ENCODE results near the gene SLC25A19.
"Not testable (repeated sequence)": the region's sequence is repeated elsewhere in the genome, so short reads cannot be mapped to it uniquely, and the experiment has no call there.

The SLC25A19 gene

DNA sequence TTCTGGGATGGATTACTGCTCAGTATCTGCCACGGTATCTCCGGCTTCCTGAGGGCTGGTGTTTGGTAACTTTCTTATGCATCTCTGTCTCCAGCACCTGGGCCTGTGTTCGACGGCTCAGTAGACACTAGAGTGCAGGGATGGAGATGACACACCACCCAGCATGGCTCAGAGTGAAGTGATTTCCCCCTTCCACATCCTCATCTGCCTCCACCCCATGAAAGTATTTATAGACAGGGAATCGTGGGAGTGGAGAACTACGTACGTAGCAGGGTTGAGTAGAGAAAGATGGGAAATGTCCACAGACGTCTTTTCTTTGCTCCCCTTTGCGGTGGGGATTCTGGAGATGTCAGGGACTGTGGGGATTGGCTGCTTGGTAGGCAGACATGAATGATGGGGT, 11.8 kb upstream of the SLC25A19 start:
- DNase-seq = no peak

DNA sequence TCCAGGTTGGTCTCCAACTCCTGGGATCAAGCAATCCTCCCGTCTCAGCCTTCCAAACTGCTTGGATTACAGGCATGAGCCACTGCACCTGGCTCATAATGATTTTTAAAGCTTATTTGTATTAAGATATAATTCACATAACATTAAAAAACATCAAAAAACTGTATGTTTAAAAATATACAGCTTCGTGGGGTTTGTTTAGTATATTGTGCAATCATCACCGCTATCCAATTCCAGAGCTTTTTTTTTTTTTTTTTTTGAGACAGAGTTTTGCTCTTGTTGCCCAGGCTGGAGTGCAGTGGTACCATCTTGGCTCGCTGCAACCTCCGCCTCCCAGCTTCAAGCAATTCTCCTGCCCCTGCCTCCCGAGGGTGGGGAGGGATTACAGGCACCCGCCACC, 11.0 kb upstream of the SLC25A19 start:
- DNase-seq = no peak

- no peak for DNase-seq
Measured at GRCh38 chr17:75295201-75296158, 6.2 kb upstream of the SLC25A19 start.

DNA sequence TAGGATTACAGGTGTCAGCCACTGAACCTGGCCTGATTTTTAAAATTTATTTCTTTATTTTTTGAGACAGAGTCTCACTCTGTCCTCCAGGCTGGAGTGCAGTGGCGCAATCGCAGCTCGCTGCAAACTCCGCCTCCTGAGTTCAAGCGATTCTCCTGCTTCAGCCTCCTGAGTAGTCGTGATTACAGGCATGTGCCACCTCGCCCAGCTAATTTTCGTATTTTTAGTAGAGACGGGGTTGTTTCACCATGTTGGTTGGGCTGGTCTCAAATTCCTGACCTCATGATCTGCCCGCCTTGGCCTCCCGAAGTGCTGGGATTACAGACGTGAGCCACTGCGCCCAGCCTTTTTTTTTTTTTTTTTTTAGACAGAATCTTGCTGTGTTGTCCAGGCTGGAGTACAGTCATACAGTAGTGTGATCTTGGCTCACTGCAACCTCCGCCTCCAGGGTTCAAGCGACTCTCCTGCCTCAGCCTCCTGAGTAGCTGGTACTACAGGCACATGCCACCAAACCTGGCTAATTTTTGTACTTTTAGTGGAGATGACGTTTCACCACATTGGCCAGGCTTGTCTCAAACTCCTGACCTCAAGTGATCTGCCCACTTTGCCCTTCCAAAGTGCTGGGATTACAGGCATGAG, 3.7 kb upstream of the SLC25A19 start:
- DNase-seq = not testable (repeated sequence)

- DNase-seq = peak; percentile 71 to 75
Measured at GRCh38 chr17:75289832-75290337, 652 bp upstream of the SLC25A19 start.

DNA sequence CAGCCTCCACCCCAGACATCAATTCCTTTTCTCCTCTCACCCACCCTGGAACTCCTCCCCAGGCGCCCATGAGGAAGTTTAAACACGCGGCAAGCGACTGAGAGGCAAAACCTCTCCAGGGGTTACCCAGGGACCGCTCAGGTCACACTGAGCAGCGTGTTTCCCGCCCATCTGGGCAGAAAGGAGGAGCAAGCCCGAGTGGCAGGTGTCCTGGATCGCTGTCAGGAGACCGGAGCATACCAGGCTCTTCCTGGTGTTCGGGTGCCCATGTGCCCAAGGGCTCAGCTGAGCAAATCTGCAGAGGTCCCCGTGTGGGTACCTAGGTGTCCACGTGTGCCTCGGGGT, 491 bp downstream of the SLC25A19 start:
- peak in 1 of 2 donors; percentile 46 for DNase-seq

DNA sequence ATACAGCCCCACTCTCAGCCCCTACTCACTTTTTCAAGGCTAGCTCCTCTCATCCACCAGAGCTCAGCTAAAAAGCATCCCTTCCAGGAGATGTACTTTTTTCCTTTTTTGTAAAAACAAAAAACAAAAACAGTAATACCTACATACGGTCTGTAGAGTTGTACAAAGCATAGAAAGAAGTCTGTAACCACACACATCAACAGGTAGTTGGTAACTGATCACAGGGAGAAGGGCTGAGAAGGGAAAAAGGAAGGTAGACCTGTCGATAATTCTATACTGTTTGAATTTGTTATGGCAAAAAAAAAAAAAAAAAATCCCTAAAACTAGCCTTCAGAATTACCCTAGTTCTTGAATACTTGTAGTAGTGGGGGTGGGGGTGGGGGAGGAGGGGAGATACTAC, 874 bp downstream of the SLC25A19 start:
- no peak for DNase-seq

- no peak for DNase-seq
Measured at GRCh38 chr17:75287221-75287620, 2.0 kb downstream of the SLC25A19 start.

DNA sequence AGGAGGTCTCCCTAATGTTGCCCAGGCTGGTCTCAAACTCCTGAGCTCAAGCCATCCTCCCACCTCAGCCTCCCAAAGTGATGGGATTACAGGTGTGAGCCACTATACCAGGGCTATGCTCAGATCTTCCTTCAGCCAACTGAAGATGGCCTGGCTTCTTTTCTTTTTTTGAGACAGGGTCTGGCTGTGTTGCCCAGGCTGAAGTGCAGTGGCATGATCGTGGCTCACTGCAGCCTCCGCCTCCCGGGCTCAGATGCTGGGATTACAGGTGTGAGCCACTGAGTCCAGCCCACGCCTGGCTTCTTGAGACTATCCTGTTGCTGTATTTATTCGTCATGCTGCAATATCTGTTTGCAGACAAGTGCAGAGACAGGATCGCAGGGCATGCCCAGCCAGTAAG, 4.1 kb downstream of the SLC25A19 start:
- no peak for DNase-seq

DNA sequence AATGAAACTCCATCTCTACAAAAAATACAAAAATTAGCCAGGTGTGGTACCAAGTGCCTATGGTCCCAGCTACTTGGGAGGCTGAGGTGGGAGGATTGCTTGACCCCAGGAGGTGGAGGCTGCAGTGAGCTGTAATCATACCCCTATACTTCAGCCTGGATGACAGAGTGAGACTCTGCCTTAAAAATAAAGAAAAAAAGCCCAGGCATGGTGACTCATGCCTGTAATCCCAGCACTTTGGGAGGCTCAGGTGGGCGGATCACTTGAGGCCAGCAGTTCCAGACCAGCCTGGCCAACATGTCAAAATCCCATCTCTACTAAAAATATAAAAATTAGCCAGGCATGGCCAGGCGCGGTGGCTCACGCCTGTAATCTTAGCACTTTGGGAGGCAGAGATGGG, 9.0 kb downstream of the SLC25A19 start:
- not testable (repeated sequence) for DNase-seq

DNA sequence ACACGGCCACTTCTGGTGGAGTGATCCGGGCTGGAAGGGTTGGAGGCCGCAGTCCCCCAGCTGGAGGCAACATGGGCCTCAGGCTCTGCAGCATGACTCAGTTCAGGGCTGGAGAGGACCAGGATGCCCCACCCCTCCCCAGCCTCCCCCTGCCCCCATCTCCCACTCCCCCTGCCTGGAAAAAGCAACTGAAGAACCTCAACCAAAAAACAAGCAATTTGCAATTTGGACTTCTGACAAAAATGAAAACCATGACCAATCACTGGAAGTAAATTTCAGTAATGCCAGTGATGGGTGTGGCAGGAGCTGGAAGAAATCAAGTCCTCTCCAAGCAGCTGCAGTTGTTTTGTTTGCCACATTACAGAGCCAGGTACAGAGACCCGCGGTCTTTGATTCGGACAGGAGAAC, 11.6 kb downstream of the SLC25A19 start:
- no peak for DNase-seq

DNA sequence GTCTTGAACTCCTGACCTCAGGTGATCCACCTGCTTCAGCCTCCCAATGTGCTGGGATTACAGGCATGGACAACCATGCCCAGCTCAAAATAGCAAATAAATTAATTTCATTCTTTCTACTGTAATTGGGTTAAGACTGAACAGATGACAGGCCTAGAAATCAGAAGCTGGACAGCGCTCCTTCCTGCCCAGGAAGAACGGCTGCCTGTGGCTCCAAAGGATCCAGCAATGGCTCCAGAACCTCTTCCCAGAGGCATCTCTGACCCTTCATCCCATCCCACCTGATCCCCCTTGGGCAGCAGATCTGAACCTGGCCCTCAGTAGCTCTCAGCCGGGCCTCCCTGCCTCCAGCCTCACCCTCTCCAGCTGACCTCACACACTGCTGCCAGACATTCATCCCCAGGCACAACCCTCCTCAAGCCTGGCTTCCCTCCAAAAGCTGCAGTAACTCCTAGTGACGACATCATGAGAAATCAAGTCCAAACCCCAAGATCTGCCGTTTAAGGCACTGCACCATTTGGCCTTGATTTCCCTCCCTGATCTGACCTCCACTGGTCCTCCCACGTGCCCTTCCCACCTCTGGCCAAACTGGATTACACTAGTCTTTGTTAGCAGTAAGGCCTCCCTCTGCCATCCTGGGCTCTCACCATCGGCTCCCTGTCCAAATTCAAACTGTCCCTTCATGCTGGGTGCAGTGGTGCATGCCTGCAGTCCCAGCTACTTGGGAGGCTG, 15.1 kb downstream of the SLC25A19 start:
- DNase-seq = no peak

- DNase-seq = no peak
Measured at GRCh38 chr17:75272848-75273184, 16.4 kb downstream of the SLC25A19 start.

DNA sequence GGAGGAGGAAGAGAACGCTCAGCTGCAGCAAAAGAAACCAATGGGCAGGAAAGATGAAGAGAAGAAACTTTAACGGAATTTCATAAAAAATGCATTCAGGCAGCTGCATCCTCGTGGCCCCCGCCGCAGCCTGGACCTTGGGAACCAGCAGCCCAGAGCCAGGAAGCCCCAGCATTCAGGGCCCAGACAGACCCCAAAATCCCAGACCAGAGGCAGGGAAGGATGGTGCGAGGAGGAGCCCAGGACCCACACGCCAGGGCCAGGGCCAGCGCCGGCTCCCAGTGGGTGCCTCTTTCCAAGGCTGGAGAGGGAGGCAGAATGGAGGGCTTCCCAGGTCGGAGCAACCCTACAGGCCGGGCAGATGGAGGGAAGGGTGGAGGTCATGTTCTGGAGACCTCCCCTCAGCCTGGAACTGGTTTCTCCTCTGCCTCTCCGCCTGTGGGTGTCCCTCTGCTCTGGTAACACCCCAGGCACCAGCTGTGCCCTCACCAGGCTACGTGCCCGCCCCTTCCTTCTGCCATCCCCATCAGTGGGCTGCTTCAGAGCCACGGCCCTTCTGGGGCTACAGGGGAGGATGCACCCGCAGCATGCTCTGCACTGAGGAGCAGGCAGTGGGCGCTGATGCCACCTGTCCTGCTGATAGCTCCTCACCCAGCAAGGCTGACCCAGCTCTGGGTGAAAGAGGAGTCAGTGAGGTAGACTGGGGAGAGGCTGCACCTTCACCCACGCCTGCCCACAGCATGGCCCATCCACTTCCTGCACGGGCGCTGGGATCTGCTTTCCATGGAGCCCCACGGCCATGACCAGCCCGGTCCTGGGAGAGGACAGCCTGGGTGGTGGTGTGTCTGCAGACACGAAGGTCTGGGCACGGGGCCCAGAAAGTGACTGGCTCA, 17.0 kb downstream of the SLC25A19 start:
- DNase-seq = no peak

DNA sequence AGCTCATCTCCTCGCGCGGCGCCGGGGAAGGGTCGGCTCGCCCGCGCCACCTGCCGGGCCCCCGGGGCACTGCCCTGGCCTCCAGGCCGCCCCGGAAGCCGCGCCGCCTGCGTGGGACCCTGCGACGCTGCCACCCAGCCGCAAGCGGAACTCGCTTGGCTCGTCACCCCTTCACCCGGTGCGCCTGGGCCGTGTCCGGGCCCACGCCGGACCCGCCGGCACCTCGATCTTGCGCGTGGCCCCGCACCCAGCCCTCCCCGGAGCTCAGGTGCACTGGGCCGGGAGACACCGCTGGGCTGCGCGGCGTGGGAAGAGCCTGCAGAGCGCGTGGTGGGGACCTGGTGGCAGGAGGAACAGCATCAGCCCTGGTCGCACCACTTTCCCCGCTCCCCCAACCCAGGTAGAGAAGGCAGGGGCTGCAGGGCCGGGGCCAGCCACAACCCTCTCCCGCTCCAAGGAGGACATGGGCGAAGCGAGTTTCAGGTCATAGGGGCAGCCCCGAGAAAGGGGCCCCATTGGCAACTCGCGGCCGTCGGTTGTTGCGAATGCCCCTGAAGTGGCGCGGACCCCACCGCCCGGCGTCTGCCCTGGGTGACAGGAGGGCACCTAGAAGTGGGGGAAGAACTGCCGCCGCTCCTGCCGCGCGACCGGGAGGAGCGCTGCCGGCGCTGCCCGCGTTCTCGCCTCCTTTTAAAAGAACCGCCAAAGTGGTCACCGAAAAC, 17.8 kb downstream of the SLC25A19 start:
- peak; percentile 86 to 88 for DNase-seq

- no peak for DNase-seq
Measured at GRCh38 chr17:75270966-75271232, 18.3 kb downstream of the SLC25A19 start, which contains the start of gene MIF4GD. Gene MIF4GD (minus strand): TSS chr17:75271231. CDS start chr17:75270195, 1,036 bp downstream.

DNA sequence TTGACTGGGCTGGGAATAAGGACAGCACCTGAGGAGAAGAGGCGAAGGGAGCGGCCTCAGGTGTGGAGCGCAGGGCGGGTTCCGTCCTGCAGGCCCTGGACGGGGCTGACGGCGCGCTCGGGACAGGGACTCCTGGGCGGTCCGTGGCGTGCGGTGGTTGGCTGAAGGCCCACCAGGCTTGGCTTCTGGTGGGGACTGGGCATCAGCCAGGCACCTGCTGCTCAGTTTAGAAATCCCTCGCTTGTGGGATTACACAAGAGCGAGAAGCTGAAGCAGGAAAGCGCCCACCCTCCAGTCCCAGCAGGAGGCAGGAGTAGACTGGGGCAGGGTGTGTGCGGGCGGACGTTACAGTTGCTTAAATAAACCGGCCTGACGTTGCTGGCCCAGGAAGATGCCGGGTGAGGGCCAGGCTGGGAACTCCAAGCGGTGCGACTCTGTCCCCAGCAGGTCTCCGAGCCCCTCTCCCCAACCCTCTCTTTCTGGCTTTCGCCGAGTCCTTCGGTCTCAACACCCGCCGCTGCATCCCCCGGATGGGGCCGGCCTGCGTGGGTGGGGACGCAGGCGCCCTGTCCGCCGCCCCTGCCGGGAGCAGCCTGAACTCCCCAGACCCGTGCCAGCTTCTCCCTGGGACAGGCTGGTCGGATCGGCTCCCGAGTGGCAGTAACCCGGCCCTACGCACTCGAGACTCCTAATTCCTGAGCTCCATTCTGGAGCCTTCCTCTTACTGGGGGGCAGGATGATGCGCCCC, 18.8 kb downstream of the SLC25A19 start:
- DNase-seq = peak; percentile 37 to 56

DNA sequence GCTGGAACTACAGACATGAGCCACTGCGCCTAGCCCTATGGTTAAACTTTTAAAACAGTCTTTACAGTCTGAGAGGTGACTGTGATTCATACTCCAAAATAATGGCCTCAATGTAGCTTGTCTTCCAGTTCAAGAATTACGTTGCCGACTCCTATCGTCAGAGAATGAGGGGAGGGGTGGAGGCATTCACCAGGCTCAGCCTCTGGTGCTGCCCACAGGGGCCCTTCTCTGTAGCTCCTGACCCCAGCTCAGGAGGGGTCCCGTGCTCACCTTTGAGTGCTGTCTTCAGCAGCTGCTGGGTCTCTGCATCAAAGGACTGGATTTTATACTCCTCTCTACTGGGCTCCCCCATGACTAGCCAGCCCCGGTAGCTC, 19.4 kb downstream of the SLC25A19 start:
- DNase-seq = no peak

- DNase-seq = no peak
Measured at GRCh38 chr17:75267411-75268232, 21.6 kb downstream of the SLC25A19 start.

DNA sequence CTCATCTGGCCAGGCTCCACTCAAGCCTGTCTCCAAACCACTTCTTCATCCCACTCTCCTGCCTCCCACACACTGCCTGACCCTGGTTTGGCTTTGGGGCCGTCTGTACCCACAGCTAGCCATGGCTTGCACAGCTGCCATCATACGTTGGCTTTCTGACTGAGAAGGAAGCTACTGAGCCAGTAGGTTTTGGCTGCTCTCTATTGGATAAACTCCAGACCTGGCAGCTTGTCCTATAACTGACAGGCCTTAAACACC, 22.2 kb downstream of the SLC25A19 start:
- DNase-seq = no peak
